GM21576 (cell line): ENCODE measurements around the gene IL34.
"Not testable (repeated sequence)": the region's sequence is repeated elsewhere in the genome, so short reads cannot be mapped to it uniquely, and the experiment has no call there.

Source experiments
- ATAC-seq: cut with Tn5 transposase; IDR thresholded peaks from one replicate; pipeline ENCODE4 v1.9.1; 2021; ENCODE audit warnings: mild to moderate bottlenecking, moderate library complexity; ENCODE audit not compliant: unreplicated experiment

IL34 gene

DNA sequence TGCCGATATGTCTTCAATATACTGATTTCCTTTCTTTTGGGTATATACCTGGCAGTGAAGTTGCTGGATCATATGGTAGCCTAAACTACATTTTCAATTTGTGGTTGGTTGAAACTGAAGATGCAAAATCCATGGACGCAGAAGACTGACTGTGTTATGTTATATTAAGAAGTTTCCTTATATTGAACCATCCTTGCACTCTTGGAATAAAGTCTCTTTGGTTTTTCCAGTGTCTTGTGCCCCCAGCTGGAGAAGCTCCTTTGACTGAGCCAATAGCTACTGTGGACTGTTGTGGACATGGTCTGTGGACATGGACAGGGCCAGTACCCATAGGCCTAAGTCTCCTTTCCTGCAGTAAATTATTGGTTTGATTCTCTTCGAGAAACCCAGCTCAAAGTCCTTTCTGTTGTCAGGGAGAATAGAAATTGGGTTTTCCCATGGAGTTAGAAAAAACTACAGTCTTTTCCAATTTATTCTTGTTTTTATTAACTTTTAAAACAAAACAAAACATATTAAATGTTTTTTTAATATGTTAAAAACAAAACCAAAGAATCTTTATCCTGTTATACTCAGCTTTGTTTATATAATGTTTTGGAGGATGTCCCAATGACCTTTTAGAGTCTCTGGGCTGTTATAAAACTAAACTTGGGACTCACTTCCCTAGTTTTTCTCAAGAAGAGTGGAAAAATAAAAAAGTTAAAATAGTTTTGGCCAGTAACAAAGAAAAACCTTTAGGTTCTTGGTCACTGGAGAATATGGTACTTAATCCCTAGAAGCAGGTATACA lies 15.2 kb upstream of the IL34 start:
- no peak for ATAC-seq

DNA sequence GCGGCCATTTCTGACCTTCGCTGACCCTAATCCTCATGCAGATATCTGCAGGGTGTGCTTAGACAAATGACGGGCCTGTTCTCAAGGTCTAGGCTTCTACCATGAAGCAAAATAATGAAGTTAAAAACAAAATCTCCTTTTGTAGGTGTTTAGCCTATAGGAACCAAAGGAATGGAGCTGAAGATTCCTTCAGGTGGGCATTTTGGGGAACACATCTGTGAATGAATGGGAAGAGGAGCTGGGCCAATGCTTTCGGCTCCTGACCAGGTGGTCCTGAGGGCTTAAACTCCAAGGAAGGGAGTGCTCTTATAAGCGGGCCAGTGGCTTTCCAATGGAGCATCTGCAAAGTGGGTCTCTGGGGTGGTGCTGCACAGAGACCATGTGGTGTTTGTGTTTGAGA lies 14.1 kb upstream of the IL34 start:
- no peak for ATAC-seq

DNA sequence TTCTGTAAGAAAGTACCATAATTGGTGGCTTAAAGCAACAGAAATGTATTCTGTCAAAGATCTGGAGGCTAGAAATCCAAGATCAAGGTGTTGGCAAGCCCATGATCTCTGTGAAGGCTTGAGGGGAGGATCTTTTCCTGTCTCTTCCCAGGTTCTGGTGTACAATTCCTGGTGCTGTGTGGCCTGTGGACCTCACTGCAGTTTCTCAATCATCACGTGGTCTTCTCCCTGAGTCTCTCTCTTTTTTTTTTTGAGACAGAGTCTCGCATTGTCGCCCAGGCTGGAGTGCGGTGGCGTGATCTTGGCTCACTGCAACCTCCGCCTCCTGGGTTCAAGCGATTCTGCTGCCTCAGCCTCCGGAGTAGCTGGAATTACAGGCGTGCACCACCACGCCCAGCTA lies 12.7 kb upstream of the IL34 start:
- ATAC-seq = not testable (repeated sequence)

DNA sequence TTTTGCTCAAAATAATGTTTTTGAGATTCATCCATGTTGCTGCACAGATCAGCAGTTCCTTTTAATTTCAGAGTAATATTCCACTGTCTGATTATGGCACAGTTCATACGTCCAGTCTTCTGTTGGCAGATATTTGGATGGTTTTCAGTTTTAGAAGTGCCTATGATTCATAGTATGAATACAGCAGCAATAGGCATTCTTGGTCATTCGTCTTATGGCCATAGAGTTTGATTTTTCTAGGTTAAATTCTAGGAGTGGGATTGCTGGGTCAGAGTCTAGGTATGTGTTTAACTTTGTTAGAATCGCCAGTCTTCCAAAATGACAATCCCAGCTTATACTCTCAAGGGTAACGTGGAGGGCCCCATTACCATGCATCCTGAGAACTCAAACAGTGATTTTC lies 11.5 kb upstream of the IL34 start:
- no peak for ATAC-seq

DNA sequence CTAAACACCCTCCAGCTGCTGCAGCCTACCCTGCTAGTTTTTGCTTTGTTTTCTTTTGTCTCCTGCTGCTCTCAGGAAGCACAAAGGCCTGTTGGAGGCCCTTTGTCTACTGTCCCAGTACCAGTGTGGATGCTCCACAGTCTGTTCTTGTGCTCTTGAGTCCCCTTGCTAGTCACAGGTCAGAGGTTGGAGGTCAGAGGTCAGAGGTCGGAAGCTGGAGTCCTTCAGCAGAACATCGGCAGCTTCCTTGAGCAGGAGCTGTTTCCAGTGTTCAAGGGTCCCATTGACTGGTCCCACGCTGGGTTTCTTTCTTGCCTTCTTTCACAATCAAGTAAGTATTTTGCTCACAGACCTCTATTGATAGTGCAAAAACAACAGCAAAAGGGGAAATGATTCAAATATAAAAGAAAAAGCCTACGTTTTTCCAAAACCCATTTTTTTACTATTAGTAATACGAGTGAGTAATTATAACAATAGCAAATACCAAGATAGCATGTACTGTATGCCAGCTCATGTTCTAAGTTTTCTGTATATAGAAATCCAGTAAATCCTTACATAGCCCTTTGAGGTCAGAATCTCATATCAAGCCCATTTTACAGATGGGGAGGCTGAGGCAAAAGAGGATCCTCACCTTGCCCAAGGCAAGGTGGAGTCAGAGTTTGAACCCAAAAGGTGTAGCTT lies 10.9 kb upstream of the IL34 start:
- no peak for ATAC-seq

DNA sequence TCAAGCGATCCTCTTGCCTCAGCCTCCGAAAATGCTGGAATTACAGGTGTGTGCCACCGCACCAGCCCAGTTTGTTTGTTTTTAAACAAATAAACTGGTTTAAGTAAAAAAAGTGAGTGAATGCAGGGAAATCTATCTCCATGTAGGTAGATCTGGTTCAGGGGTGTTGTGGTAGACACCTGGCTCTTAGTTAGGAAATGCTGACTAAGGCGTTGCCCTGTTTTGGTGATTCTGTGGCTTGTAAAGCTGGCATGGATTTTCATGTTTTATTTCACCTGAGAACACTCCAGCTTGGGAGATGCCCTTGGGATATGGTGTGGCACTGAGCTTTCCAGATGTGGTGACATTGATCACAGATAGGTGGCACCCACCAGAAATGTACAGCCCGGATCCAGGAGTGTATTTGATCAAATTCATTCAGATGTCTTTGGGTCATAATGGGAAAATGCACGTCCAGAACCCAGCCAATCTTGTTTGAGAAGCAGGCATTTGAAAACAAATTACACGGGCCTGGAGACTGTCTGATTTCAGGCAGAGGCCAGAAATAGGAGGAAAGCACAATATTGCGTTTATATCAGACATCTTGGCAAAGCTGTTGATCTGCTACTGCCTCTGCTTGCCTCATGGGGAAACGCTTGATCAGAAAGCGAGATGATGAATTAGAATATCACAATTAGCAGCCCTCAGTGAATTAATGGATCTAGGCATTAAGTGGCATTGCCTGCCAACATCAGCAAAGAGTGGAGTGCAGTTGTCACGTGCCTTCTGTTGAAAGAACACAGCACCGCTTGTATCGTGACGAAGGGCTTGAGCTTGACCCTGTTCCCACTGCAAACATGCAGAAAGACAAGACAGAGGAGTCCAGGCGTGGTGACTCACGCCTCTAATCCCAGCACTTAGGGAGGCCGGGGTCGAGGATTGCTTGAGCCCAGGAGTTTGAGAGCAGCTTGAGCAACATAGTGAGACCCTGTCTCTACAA lies 7.3 kb upstream of the IL34 start:
- no peak for ATAC-seq

DNA sequence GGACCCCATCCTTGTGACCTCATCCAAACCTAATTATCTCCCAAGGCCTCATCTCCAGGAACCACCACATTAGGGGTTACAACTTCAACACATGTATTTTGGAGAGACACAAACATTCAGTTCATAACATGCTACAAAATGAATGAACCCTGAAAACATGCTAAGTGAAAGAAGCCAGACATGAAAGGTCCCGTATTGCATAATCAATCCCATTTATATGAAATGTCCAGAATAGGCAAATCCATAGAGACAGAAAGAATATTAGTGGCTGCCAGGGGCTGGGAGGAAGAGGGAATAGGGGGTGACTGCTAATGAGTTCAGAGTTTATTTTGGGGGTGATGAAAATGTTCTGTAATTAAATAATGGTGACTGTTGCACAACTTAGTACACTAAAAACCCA lies 3.7 kb upstream of the IL34 start:
- no peak for ATAC-seq

DNA sequence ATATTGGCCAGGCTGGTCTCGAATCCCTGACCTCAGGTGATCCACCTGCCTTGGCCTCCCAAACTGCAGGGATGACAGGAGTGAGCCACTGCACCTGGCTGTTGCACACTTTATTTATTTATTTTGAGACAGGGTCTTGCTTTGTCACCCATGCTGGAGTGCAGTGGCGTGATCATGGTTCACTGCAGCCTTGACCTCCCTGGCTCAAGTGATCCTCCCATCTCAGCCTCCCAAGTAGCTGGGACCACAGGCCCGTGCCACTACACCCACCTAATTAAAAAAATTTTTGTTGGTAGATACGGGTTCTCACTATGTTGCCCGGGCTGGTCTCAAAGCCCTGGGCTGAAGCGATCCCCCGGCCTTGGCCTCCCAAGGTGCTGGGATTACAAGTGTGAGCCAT lies 3.1 kb upstream of the IL34 start:
- not testable (repeated sequence) for ATAC-seq

DNA sequence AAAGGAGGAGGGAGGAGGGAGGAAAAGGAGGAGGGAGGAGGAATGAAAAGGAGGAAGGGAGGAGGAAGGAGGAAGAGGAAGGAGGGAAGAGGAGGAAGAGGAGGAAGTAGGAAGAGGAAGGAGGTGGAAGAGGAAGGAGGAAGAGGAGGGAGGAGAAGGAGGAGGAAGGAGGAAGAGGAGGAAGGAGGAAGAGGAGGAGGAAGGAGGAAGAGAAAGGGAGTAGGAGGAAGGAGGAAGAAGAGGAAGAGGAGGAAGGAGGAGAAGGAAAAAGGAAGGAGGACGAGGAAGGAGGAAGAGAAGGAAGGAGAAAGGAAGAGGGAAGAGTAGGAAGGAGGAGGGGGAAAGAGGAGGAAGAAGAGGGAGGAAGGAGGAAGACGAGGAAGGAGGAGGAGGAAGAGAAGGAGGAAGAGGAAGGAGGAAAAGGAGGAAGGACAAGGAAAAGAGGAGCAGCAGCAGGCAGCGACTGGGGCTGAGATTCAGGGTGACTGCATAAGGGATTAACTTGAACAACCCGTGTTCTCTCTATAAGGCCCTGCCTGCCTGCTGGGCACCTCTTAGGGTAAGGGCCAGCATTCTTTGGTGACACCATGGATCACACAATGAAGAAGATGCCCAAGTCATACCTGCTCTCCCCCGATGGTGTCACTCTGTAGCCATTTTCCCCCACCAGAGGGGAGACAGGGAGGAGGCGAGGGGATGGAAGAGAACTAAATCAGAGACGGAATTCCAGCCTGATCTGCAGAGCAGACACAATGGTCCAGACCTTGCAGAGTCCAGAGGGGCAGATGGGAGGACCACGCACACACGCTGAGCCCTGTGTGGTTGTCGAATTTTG lies 1.4 kb upstream of the IL34 start:
- ATAC-seq = no peak

DNA sequence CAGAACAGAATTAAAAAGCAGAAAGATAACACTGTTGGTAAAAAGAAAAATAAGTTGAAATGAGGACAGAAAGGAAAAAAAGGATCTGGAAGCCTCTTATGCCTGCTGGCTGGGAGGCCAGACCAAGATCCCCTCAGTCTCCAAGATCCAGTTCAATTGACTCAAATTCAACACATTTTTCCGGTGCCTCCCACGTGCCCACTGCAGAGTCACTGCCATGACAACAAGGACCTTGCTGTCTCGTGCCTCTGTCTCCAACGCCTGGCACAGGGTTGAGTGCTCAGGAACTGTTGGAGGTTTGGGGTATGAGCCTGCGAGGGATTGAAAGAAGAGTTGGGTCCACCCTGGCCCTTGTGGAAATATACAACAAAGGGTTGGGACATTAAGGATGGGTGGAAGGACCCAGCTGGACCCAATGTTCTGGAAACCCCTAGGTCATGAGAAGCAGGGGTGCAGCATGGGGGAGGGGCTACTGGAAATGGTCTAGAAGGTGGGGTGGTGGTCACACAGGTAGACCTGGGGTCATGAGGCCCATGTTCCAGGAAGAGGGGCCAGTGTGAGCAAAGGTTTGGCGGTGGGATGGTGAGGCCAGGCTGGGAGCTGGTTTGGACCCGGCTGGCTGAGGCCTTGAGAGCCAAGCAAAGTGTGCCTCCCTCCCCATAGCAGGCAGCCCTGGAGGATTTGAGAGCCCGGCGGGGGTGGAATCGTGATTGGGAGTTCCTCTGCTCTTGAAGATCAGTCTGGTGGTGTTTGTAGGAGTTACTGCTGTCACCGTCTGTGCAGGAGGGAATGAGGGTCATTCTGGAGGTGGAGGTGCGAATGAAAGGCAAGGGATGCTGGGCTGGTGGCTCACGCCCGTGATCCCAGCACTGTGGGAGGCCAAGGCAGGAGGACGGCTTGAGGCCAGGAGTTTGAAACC lies 1.3 kb downstream of the IL34 start:
- no peak for ATAC-seq

DNA sequence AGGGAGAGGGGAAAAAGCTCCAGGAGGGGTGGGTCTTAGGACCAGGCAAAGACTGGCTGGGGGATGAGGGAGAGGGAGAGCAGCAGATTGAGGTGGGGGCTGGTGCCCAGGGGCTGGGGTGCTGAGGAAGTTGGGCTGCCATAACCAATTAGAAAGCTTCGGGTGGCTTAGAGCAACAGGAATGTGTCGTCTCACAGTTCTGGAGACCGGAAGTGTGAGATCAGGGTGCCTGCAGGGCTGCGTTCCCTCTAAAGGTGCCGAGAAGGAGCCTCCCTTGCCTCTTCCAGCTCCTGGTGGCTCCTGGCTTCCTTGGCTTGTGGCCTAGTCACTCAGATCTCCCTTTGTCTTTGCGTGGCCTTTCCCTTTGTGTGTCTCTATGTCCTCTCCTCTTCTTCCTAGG lies 2.2 kb downstream of the IL34 start:
- ATAC-seq = no peak

DNA sequence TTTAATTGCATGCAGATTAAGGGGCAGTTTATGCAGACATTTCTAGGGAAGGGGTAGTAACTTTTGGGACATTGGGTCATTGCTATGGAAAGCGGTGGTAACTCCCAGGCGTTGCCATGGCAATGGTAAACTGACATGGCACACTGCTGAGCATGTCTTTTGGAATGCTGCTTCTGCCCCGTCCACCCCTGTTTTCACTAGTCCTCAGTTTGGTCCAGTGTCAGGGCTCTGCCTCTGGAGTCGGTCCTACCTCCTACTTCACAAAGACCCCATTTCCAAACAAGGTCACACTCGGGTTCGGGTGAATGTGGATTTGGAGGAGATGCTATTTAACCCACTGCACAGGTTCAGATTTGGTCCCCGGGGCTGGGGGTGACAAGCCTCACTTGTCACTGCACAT lies 2.9 kb downstream of the IL34 start:
- no peak for ATAC-seq

DNA sequence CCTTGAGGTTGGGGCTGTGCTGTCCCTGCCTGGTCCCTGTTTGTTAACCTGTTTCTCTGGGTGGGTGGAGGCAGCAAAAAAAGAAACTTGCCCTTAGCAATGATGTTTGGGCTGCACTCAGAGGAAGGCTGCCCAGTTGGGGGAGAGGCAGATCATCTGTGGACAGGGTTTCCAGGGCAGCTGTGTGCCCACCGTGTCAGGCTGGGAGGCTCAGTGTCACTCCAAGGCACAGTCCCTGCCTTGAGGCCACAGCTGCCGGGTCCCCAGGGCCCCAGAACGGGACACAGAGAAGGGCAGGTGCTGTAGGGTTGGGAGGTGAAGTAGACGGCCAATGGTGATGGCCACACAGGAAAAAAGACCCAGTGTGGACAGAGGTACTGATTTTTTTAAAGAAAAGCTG lies 3.9 kb downstream of the IL34 start:
- no peak for ATAC-seq

DNA sequence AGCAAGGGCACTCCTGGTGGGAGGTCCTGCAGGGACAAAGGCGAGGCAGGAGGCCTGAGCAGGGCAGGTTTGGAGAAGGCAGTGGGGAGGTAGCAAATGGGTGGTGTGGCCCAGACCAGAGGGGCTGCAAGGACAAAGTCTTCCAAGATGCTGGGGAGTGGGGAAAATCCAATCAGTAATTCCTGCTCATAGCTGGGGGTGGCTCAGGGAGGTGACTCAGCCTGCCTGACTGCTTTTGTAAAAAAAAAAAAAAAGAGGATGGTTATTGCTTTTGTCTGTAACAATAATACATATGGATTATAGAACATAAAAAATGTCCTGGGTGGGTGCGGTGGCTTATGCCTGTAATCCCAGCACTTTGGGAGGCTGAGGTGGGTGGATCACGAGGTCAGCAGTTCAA lies 5.2 kb downstream of the IL34 start:
- ATAC-seq = no peak

DNA sequence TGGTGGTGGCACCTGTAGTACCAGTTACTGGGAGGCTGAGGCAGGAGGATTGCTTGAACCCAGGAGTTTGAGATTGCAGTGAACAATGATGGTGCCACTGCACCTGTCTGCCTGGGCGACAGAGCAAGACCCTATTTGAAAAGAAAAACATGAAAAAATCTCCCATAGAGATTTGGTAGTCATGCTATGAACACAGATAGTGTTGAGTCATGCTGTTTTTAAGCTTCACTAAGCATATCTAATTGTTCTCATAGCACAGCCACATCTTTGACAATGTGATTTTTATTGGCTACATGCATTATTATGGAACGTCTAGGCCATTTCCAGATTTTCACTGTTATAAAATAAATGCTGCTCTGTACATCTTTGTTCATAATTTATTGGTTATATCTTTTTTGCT lies 6.0 kb downstream of the IL34 start:
- no peak for ATAC-seq

DNA sequence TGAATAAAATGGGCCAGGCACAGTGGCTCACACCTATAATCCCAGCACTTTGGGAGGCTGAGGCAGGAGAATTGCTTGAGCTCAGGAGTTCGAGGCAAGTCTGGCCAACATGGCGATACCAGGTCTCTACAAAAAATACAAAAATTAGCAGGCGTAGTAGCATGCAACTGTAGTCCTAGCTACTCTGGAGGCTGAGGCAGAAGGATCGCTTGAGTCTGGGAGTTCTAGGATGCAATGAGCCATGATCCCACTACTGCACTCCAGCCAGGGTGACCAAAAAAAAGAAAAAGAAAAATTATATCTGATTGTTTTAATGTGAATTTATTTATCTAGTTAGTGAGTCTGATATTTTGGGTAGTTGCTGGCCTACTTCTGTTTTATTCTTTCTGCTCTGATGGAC lies 7.0 kb downstream of the IL34 start:
- no peak for ATAC-seq

DNA sequence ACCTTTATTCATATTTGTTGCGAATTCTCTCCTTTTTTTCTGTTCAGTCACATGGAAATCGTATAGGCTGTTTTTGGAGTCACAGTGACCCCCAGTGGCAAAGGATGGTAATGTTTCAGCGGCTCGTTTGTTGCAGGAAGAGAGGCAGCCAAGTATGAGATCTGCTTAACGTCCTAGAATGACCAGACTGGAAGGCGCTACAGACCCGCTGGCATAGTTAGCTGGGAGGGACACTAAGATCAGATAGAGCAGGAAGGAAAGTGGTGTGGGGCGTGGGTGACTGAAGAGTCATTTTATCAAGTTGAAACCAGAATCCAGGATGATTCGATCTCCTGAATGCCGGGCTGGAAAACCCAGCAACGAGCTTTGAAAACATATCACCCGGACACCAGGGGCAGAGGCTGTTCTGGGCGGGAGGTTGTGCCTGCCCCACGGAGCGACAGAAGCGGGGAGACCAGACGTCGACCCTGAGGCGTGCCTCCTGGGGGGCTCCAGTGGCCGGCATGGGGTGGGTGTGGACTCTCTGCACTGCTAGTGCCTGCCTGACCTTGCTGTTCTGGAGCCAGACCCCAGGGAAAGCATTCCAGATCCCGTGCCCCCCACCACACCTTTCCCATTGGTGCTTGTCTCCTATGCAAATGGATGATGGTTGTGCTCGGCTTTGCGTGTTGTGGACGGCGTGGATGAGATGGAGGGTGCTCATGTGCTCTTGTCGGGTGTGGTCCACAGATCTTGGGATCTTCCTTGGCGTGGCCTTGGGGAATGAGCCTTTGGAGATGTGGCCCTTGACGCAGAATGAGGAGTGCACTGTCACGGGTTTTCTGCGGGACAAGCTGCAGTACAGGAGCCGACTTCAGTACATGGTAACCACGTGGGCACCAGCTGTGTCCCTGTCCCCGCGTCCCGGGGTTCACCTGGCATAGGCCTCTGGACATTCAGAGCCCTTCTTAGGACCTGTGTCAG lies 7.7 kb downstream of the IL34 start:
- no peak for ATAC-seq

DNA sequence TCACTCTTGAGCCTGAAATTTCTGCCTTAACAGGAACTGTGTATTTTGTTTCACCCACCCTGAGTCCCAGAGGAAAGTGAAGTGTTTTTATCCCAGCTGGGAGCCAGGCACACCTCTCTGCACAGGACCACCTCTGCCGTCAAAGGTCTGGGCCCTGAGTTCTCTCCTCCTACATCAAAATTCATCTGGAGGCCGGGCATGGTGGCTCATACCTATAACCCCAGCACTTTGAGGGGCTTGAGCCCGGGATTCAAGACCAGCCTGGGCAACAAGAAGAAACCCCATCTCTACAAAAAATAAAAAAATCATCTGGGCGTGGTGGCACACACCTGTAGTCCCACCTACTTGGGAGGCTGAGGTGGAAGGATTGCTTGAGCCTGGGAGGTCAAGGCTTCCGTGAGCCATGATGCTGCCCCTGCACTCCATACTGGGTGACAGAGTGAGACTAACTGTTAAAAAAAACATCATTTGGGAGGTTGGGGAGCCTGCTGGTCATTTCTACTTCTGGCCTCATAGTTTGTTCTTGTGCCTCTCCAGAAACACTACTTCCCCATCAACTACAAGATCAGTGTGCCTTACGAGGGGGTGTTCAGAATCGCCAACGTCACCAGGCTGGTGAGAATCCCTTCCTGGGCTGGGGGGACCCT lies 9.8 kb downstream of the IL34 start:
- ATAC-seq = no peak
